ENCODE measurements around the gene MGAT4B.
"Not testable (repeated sequence)": the region's sequence is repeated elsewhere in the genome, so short reads cannot be mapped to it uniquely, and the experiment has no call there.

Gene MGAT4B

GRCh38 chr5:179806250-179807048 is at the start of gene MGAT4B:
Gene MGAT4B (minus strand): TSS chr5:179806866. CDS start chr5:179806583, 283 bp downstream.
- DNase-seq (ENCODE audit: low read depth in 1 of 2, low spot score in 1 of 2): peak in 1 of 2 donors; percentile 60

GRCh38 chr5:179854356-179854755 is 47.7 kb upstream of the MGAT4B start:
- no peak for DNase-seq (ENCODE audit: low read depth in 1 of 2, low spot score in 1 of 2)

GRCh38 chr5:179852993-179853547 is 46.4 kb upstream of the MGAT4B start:
- no peak for DNase-seq (ENCODE audit: low read depth in 1 of 2, low spot score in 1 of 2)

GRCh38 chr5:179841621-179842020 is 35.0 kb upstream of the MGAT4B start:
- DNase-seq (ENCODE audit: low read depth in 1 of 2, low spot score in 1 of 2): no peak

- no peak for DNase-seq (ENCODE audit: low read depth in 1 of 2, low spot score in 1 of 2)
Observed at GRCh38 chr5:179840766-179841165, 34.1 kb upstream of the MGAT4B start.

- DNase-seq (ENCODE audit: low read depth in 1 of 2, low spot score in 1 of 2): no peak
Observed at GRCh38 chr5:179840321-179840720, 33.7 kb upstream of the MGAT4B start.

GRCh38 chr5:179839328-179840256 is 32.9 kb upstream of the MGAT4B start:
- DNase-seq (ENCODE audit: low read depth in 1 of 2, low spot score in 1 of 2): no peak

GRCh38 chr5:179837076-179838011 is 30.7 kb upstream of the MGAT4B start:
- DNase-seq (ENCODE audit: low read depth in 1 of 2, low spot score in 1 of 2): no peak

- peak; percentile 34 to 48 for DNase-seq (ENCODE audit: low read depth in 1 of 2, low spot score in 1 of 2)
Observed at GRCh38 chr5:179836225-179837019, 29.8 kb upstream of the MGAT4B start.

GRCh38 chr5:179834871-179835270 is 28.2 kb upstream of the MGAT4B start:
- DNase-seq (ENCODE audit: low read depth in 1 of 2, low spot score in 1 of 2): not testable (repeated sequence)

- DNase-seq (ENCODE audit: low read depth in 1 of 2, low spot score in 1 of 2): no peak
Observed at GRCh38 chr5:179834120-179834519, 27.5 kb upstream of the MGAT4B start.

GRCh38 chr5:179833709-179834070 is 27.0 kb upstream of the MGAT4B start:
- DNase-seq (ENCODE audit: low read depth in 1 of 2, low spot score in 1 of 2): no peak

- DNase-seq (ENCODE audit: low read depth in 1 of 2, low spot score in 1 of 2): no peak
Observed at GRCh38 chr5:179833056-179833708, 26.5 kb upstream of the MGAT4B start.

GRCh38 chr5:179832039-179832745 is 25.5 kb upstream of the MGAT4B start:
- no peak for DNase-seq (ENCODE audit: low read depth in 1 of 2, low spot score in 1 of 2)

- no peak for DNase-seq (ENCODE audit: low read depth in 1 of 2, low spot score in 1 of 2)
Observed at GRCh38 chr5:179830818-179831468, 24.3 kb upstream of the MGAT4B start.

- DNase-seq (ENCODE audit: low read depth in 1 of 2, low spot score in 1 of 2): no peak
Observed at GRCh38 chr5:179829732-179830435, 23.2 kb upstream of the MGAT4B start.

- DNase-seq (ENCODE audit: low read depth in 1 of 2, low spot score in 1 of 2): no peak
Observed at GRCh38 chr5:179828756-179829421, 22.2 kb upstream of the MGAT4B start.

Measured in stimulated activated CD4-positive, alpha-beta T cell treated with anti-CD3 and anti-CD28 coated beads, Interleukin-15, amount 100 ng/mL, for 1 hour (primary cell).